ENCODE data around the gene SPIN1. TPM values are rescaled to one million over a fixed set of nuclear protein-coding genes. Genes with fewer than 3 reads are reported as not detected.

Gene SPIN1
- polyA plus RNA-seq, 3 donors = 11.0 to 14.0 (median 11.3) TPM

- Mint-ChIP-seq H3K36me3 (peaks cover 28 to 38% of the 10 kb centered on the region in 2 donors), H3K4me3 (no peak overlapping the region), H3K27me3 (ENCODE audit: low read depth in 3 of 3) (peaks cover 0 to 3% (median 0%) of the 10 kb centered on the region in 3 donors), H3K9me3 (no peaks in the 10 kb centered on the region), H3K27ac (peak overlapping the region in 1 of 7 donors; percentile 27), H3K4me1 (no peaks in the 10 kb centered on the region)
- Histone ChIP-seq H3K79me2 (ENCODE audit: insufficient read depth, low read length) (no peaks in the 10 kb centered on the region), H3K9me3 (replicated peaks in 1 of 2; ENCODE audit: control insufficient read depth in 1 of 2, insufficient read depth in 1 of 2, low read length in 2 of 2) (no peaks in the 10 kb centered on the region), H3K4me1 (ENCODE audit: control insufficient read depth in 1 of 2, insufficient read depth in 2 of 2, low read length in 2 of 2) (no peaks in the 10 kb centered on the region), H3K4me2 (replicated peaks; ENCODE audit: extremely low read depth, low read length, poor library complexity, severe bottlenecking) (no peak overlapping the region), H3K27ac (ENCODE audit: low read depth in 1 of 2, low read length in 2 of 2) (no peak overlapping the region), H4K20me1 (ENCODE audit: insufficient read depth, low read length) (no peaks in the 10 kb centered on the region), H3K36me3 (replicated peaks in 1 of 2; ENCODE audit: control insufficient read depth in 1 of 2, insufficient read depth in 2 of 2, low read length in 2 of 2) (peaks cover 18 to 28% of the 10 kb centered on the region in 2 donors), H3K4me3 (replicated peaks in 1 of 3; ENCODE audit: low read depth in 2 of 3, low read length in 3 of 3) (no peak overlapping the region), H2AFZ (ENCODE audit: insufficient read depth, low read depth, low read length, poor library complexity, severe bottlenecking) (no peak overlapping the region), H3K9ac (ENCODE audit: insufficient read depth, low read length, poor library complexity, severe bottlenecking) (no peak overlapping the region), H3K27me3 (ENCODE audit: control insufficient read depth in 2 of 2, insufficient read depth in 2 of 2, low read length in 2 of 2) (no peaks in the 10 kb centered on the region)
- intact Hi-C loops (cut with micrococcal nuclease) = no loop called here
- TF ChIP-seq CTCF (IDR thresholded peaks at IDR 0.05) = no peak
- no peak for DNase-seq
- 94% methylated on average over 9 of the region's 11 CpGs for WGBS (ENCODE audit: insufficient coverage)
These were observed 88.4 kb downstream of the SPIN1 start for GRCh38 chr9:88476491-88477271.

- Mint-ChIP-seq H3K36me3 (peaks cover 31 to 32% of the 10 kb centered on the region in 2 donors), H3K27ac (peak overlapping the region in 1 of 7 donors; percentile 27), H3K27me3 (ENCODE audit: low read depth in 3 of 3) (peaks cover 0 to 3% (median 0%) of the 10 kb centered on the region in 3 donors), H3K9me3 (no peaks in the 10 kb centered on the region), H3K4me3 (no peak overlapping the region), H3K4me1 (no peaks in the 10 kb centered on the region)
- Histone ChIP-seq H4K20me1 (ENCODE audit: insufficient read depth, low read length) (no peaks in the 10 kb centered on the region), H3K36me3 (replicated peaks in 1 of 2; ENCODE audit: control insufficient read depth in 1 of 2, insufficient read depth in 2 of 2, low read length in 2 of 2) (peaks cover 18 to 28% of the 10 kb centered on the region in 2 donors), H3K79me2 (ENCODE audit: insufficient read depth, low read length) (no peaks in the 10 kb centered on the region), H3K4me1 (ENCODE audit: control insufficient read depth in 1 of 2, insufficient read depth in 2 of 2, low read length in 2 of 2) (no peaks in the 10 kb centered on the region), H3K27me3 (ENCODE audit: control insufficient read depth in 2 of 2, insufficient read depth in 2 of 2, low read length in 2 of 2) (no peaks in the 10 kb centered on the region), H3K9ac (ENCODE audit: insufficient read depth, low read length, poor library complexity, severe bottlenecking) (no peak overlapping the region), H2AFZ (ENCODE audit: insufficient read depth, low read depth, low read length, poor library complexity, severe bottlenecking) (no peak overlapping the region), H3K4me2 (replicated peaks; ENCODE audit: extremely low read depth, low read length, poor library complexity, severe bottlenecking) (no peak overlapping the region), H3K9me3 (replicated peaks in 1 of 2; ENCODE audit: control insufficient read depth in 1 of 2, insufficient read depth in 1 of 2, low read length in 2 of 2) (no peaks in the 10 kb centered on the region), H3K4me3 (replicated peaks in 1 of 3; ENCODE audit: low read depth in 2 of 3, low read length in 3 of 3) (no peak overlapping the region), H3K27ac (ENCODE audit: low read depth in 1 of 2, low read length in 2 of 2) (no peak overlapping the region)
- TF ChIP-seq CTCF (IDR thresholded peaks at IDR 0.05) = no peak
- intact Hi-C loops (cut with micrococcal nuclease) = no loop called here
- WGBS (ENCODE audit: insufficient coverage) = no CpG with 5 or more reads among the region's 3 CpGs
- no peak for DNase-seq
These were observed 89.1 kb downstream of the SPIN1 start for GRCh38 chr9:88477300-88477751.

All from CD14-positive monocyte (primary cell).